Muscle layer of colon (tissue), 2 donors: ENCODE data around the gene CER1.
"Not testable (repeated sequence)": the region's sequence is repeated elsewhere in the genome, so short reads cannot be mapped to it uniquely, and the experiment has no call there.

Source experiments
- H3K27ac ChIP-seq: one replicate; pipeline ENCODE4 v1.7.0; 2013; ENCODE audit warnings: low read depth, mild to moderate bottlenecking, low read length, moderate library complexity
- H3K27me3 ChIP-seq, 2 donors: one replicate each; pipeline ENCODE4 v1.7.0; 2013; ENCODE audit warnings: low read length in 2 of 2, mild to moderate bottlenecking in 2 of 2; ENCODE audit not compliant: insufficient read depth in 2 of 2, control insufficient read depth in 1 of 2
- H3K36me3 ChIP-seq: one replicate; pipeline ENCODE4 v1.7.0; 2013; ENCODE audit warnings: mild to moderate bottlenecking, low read length; ENCODE audit not compliant: insufficient read depth
- H3K4me1 ChIP-seq: one replicate; pipeline ENCODE4 v1.7.0; 2013; ENCODE audit warnings: mild to moderate bottlenecking, low read length; ENCODE audit not compliant: insufficient read depth
- H3K4me3 ChIP-seq, 2 donors: one replicate each; pipeline ENCODE4 v1.7.0; 2013; ENCODE audit warnings: low read length in 2 of 2, low read depth in 1 of 2, mild to moderate bottlenecking in 1 of 2, moderate library complexity in 1 of 2
- H3K9ac ChIP-seq: one replicate; pipeline ENCODE4 v1.7.0; 2013; ENCODE audit warnings: low read length
- H3K9me3 ChIP-seq: one replicate; pipeline ENCODE4 v1.7.0; 2013; ENCODE audit warnings: mild to moderate bottlenecking, low read length
- donor health status: abdominal sarcoma.
- donor health status: Adenocarcinoma of cecum.

CER1 gene

DNA sequence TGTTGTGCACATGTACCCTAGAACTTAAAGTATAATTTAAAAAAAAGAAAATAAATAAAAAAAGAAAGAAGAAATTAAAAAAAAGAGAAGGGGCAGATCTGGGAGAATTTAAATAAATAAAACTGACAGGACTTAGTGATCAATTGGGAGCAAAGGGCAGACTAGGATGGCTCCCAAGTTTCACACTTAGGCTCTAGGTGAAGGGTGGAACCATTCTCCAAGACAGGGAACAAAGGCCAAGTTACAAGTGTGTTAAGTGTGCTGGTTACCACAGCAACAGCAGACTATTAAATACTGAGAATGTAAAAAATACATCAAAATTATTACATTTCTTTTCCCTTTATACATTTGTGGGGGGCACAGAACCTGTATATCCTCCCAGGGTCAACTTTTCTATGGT is 36.4 kb downstream of the CER1 start:
- H3K4me3 ChIP-seq, result no peak overlapping the region
- no peaks in the 10 kb centered on the region for H3K4me1 ChIP-seq
- no peaks in the 10 kb centered on the region for H3K9me3 ChIP-seq
- no peaks in the 10 kb centered on the region for H3K27me3 ChIP-seq
- no peak overlapping the region for H3K27ac ChIP-seq
- H3K9ac ChIP-seq, result no peak overlapping the region
- H3K36me3 ChIP-seq, result peaks cover 15% of the 10 kb centered on the region

DNA sequence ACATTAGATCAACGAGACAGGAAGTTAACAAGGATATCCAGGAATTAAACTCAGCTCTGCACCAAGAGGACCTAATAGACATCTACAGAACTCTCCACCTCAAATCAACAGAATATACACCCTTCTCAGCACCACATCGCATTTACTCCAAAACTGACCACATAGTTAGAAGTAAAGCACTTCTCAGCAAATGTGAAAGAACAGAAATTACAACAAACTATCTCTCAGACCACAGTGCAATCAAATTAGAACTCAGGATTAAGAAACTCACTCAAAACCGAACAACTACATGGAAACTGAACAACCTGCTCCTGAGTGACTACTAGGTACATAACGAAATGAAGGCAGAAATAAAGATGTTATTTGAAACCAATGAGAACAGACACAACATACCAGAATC is 39.9 kb downstream of the CER1 start:
- H3K9me3 ChIP-seq, result not testable (repeated sequence)

DNA sequence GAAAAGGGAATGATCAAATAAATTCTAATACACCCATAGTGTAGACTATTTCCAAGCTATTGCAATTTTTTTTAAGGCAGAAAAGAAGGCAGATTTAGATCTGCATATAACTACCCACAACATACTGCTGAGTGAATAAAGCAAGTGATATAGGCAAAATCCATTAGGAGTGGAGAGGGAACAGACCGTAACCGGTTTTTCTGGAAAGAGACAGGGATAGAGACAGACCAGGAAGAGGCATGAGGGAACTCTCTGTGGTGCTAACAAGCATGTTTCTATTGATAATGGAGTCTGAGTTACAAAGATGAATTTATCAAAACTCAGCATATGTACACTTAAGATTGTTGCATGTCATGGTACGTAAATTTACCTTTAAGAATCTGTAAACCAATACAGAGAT is 43.8 kb downstream of the CER1 start:
- H3K4me3 ChIP-seq, result no peak overlapping the region
- H3K36me3 ChIP-seq, result no peaks in the 10 kb centered on the region
- H3K27ac ChIP-seq, result no peak overlapping the region
- no peak overlapping the region for H3K9ac ChIP-seq
- H3K4me1 ChIP-seq, result no peaks in the 10 kb centered on the region
- H3K27me3 ChIP-seq, result no peaks in the 10 kb centered on the region
- H3K9me3 ChIP-seq, result no peaks in the 10 kb centered on the region

More for the DNA sequence above, 39.9 kb downstream of the CER1 start:
- H3K4me3 ChIP-seq, H3K27me3 ChIP-seq, H3K9ac ChIP-seq, H3K27ac ChIP-seq, H3K36me3 ChIP-seq, H3K4me1 ChIP-seq: not testable (repeated sequence)

DNA sequence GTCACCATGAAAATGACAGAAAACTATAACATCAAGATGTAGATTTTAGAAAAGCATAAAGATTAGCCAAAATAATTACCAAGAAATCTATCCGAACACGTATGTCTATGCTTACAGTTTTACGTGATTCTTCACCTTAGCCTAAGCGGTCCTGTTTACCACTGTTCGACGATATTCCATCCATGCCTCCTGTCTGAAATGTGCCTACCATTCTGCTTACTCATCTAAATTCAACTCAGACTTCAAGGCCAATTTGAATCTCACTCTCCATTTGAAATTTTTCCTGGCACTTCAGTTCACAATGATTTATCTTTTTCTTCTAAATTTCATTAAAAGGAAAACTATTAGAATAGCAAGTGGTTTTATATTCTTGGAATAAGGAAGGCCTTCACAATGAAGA is 44.7 kb downstream of the CER1 start:
- H3K9ac ChIP-seq, result no peak overlapping the region
- H3K27me3 ChIP-seq, result no peaks in the 10 kb centered on the region
- H3K9me3 ChIP-seq, result no peaks in the 10 kb centered on the region
- H3K27ac ChIP-seq, result no peak overlapping the region
- no peak overlapping the region for H3K4me3 ChIP-seq
- H3K36me3 ChIP-seq, result no peaks in the 10 kb centered on the region
- no peaks in the 10 kb centered on the region for H3K4me1 ChIP-seq

- H3K9me3 ChIP-seq, result no peaks in the 10 kb centered on the region
Measured at GRCh38 chr9:14677396-14677795, 45.1 kb downstream of the CER1 start.

GRCh38 chr9:14674630-14675029 is 47.9 kb downstream of the CER1 start:
- H3K9ac ChIP-seq, result no peak overlapping the region
- H3K4me1 ChIP-seq, result no peaks in the 10 kb centered on the region
- no peak overlapping the region for H3K4me3 ChIP-seq
- no peaks in the 10 kb centered on the region for H3K27me3 ChIP-seq
- H3K27ac ChIP-seq, result no peak overlapping the region
- peaks cover 3% of the 10 kb centered on the region for H3K36me3 ChIP-seq
- H3K9me3 ChIP-seq, result no peaks in the 10 kb centered on the region

More at GRCh38 chr9:14677396-14677795, 45.1 kb downstream of the CER1 start:
- no peak overlapping the region for H3K9ac ChIP-seq
- H3K27me3 ChIP-seq, result no peaks in the 10 kb centered on the region
- H3K4me3 ChIP-seq, result no peak overlapping the region
- H3K36me3 ChIP-seq, result peaks cover 2% of the 10 kb centered on the region
- H3K4me1 ChIP-seq, result no peaks in the 10 kb centered on the region
- H3K27ac ChIP-seq, result no peak overlapping the region

DNA sequence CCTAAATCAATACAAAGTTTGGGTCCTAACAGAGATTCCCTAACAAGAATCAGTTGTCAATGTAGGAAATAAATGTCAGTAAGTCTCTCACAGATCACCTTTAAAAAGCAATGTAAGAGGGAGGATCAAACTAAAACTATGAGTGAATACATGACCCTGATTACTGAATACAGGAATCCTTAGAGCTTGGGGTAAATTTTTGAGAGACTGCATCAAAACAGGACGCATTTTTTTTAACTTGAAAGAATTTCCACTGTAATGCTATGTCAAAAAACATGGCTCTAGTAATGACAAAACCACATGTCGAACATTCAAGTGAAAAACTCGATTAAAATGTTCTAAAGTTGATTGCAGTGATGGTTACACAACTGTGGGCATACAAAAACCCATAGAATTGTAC is 51.2 kb downstream of the CER1 start:
- Histone ChIP-seq H3K27me3 (no peaks in the 10 kb centered on the region), H3K9ac (no peak overlapping the region), H3K4me3 (no peak overlapping the region), H3K27ac (no peak overlapping the region), H3K4me1 (no peaks in the 10 kb centered on the region), H3K9me3 (no peaks in the 10 kb centered on the region), H3K36me3 (peaks cover 3% of the 10 kb centered on the region)

GRCh38 chr9:14670718-14671117 is 51.8 kb downstream of the CER1 start:
- no peak overlapping the region for H3K4me3 ChIP-seq
- H3K4me1 ChIP-seq, result no peaks in the 10 kb centered on the region
- peaks cover 3% of the 10 kb centered on the region for H3K36me3 ChIP-seq
- H3K27me3 ChIP-seq, result no peaks in the 10 kb centered on the region
- no peak overlapping the region for H3K27ac ChIP-seq
- no peaks in the 10 kb centered on the region for H3K9me3 ChIP-seq
- H3K9ac ChIP-seq, result no peak overlapping the region
